Kidney capillary endothelial cell (primary cell): ENCODE measurements around the gene TUBA3E.
"Not testable (repeated sequence)": the region's sequence is repeated elsewhere in the genome, so short reads cannot be mapped to it uniquely, and the experiment has no call there.

Experiments used
- DNase-seq: peaks from one replicate; pipeline ENCODE4 v3.0.0-alpha.2; 2018; ENCODE audit warnings: low spot score

Gene TUBA3E

GRCh38 chr2:130143266-130144039 is 54.8 kb downstream of the TUBA3E start:
- not testable (repeated sequence) for DNase-seq

GRCh38 chr2:130142396-130143265 is 55.6 kb downstream of the TUBA3E start:
- DNase-seq, result not testable (repeated sequence)
